NK-92 (cell line): ENCODE results near the gene FOXO3.

Source experiments
- DNase-seq: peaks from one replicate; lab custom pipeline; 2025; ENCODE audit not compliant: unreplicated experiment; lab: John Stamatoyannopoulos, UW

Gene FOXO3

GRCh38 chr6:108594151-108594550 is 33.4 kb downstream of the FOXO3 start:
- no peak for DNase-seq

- no peak for DNase-seq
Measured at GRCh38 chr6:108594640-108595039, 33.9 kb downstream of the FOXO3 start.

GRCh38 chr6:108596956-108597355 is 36.2 kb downstream of the FOXO3 start:
- no peak for DNase-seq

GRCh38 chr6:108597572-108598304 is 37.0 kb downstream of the FOXO3 start:
- no peak for DNase-seq

GRCh38 chr6:108598305-108598863 is 37.7 kb downstream of the FOXO3 start:
- no peak for DNase-seq

- no peak for DNase-seq
Measured at GRCh38 chr6:108604156-108604555, 43.4 kb downstream of the FOXO3 start.

GRCh38 chr6:108606250-108606690 is 45.6 kb downstream of the FOXO3 start:
- DNase-seq = no peak

GRCh38 chr6:108608453-108609275 is 47.9 kb downstream of the FOXO3 start:
- DNase-seq = no peak

GRCh38 chr6:108609276-108609769 is 48.6 kb downstream of the FOXO3 start:
- DNase-seq = no peak

GRCh38 chr6:108610270-108610839 is 49.6 kb downstream of the FOXO3 start:
- DNase-seq = no peak

GRCh38 chr6:108610957-108611586 is 50.4 kb downstream of the FOXO3 start:
- DNase-seq = no peak

- DNase-seq = no peak
Measured at GRCh38 chr6:108612852-108613251, 52.1 kb downstream of the FOXO3 start.

- DNase-seq = no peak
Measured at GRCh38 chr6:108616544-108616943, 55.8 kb downstream of the FOXO3 start.

GRCh38 chr6:108616973-108617372 is 56.3 kb downstream of the FOXO3 start:
- DNase-seq = no peak

GRCh38 chr6:108618623-108619152 is 58.0 kb downstream of the FOXO3 start:
- DNase-seq = no peak

- no peak for DNase-seq
Measured at GRCh38 chr6:108619431-108620197, 58.9 kb downstream of the FOXO3 start.

- DNase-seq = no peak
Measured at GRCh38 chr6:108621117-108621516, 60.4 kb downstream of the FOXO3 start.

GRCh38 chr6:108622641-108623298 is 62.1 kb downstream of the FOXO3 start:
- no peak for DNase-seq

- no peak for DNase-seq
Measured at GRCh38 chr6:108623995-108624394, 63.3 kb downstream of the FOXO3 start.
